Measurements from ENCODE around the gene ASAH2.

Gene ASAH2

DNA sequence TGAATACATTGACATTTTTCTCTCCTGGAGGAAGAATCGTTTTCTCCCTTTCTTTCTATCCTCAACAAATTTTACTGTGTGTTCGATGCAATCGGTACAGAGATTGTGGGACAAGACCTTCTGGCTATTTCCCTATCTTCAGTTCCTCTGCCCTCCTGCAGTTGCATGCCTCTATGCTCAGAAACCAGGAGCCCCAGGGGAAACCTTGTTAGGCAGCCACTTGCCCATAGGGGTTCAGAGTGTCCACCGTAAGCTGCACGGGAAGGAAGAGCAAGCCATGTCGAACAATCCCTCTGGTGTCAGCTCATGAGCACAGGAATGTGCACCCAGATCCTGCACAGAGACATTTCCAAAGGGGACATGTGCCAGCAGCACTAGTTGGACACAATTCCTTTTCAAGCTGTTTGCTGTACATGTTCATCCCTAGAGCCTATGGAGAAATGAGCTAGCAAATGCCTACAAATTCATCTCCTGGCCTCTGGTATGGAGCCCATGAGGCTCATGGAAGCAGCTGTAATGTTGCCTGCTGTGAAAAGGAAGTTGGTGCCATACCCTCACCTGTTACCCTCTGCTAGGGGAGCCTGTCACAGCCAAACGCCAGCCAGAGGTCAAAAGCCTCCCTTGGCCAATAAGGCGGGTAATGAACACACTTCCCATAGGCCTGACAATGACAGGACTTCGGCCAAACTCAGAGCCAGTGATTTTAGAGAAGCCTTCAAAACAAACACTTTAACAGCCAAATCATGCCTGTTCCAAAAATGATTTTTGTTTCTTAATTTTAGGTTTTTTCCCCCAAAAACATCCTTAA is 35.9 kb upstream of the ASAH2 start:
- TF ChIP-seq, protein P1, sequence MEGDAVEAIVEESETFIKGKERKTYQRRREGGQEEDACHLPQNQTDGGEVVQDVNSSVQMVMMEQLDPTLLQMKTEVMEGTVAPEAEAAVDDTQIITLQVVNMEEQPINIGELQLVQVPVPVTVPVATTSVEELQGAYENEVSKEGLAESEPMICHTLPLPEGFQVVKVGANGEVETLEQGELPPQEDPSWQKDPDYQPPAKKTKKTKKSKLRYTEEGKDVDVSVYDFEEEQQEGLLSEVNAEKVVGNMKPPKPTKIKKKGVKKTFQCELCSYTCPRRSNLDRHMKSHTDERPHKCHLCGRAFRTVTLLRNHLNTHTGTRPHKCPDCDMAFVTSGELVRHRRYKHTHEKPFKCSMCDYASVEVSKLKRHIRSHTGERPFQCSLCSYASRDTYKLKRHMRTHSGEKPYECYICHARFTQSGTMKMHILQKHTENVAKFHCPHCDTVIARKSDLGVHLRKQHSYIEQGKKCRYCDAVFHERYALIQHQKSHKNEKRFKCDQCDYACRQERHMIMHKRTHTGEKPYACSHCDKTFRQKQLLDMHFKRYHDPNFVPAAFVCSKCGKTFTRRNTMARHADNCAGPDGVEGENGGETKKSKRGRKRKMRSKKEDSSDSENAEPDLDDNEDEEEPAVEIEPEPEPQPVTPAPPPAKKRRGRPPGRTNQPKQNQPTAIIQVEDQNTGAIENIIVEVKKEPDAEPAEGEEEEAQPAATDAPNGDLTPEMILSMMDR (conservative IDR thresholded peaks at IDR 0.05): no peak
- H3K27ac ChIP-seq: no peak overlapping the region

DNA sequence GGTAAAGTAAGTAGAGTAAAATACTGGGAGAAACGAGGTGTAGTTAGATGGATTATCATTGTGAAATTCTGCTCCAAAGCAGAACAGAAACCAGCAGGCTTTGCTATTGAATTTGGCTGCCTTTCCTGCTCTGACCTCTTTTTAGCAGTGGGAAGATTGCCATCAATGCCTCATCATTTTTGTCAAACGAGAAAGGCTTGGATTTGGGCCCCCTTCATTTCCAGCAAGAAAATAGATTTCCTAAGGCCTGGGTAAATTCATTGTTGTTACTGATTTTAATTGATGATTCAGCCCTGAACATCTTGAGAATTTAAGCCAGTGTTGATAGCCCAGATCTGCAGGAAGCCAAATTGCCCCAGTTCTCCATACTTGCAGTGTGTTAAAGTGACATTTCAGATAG is 35.2 kb upstream of the ASAH2 start:
- TF ChIP-seq, protein P1 (conservative IDR thresholded peaks at IDR 0.05): no peak
- no peak overlapping the region for H3K27ac ChIP-seq

DNA sequence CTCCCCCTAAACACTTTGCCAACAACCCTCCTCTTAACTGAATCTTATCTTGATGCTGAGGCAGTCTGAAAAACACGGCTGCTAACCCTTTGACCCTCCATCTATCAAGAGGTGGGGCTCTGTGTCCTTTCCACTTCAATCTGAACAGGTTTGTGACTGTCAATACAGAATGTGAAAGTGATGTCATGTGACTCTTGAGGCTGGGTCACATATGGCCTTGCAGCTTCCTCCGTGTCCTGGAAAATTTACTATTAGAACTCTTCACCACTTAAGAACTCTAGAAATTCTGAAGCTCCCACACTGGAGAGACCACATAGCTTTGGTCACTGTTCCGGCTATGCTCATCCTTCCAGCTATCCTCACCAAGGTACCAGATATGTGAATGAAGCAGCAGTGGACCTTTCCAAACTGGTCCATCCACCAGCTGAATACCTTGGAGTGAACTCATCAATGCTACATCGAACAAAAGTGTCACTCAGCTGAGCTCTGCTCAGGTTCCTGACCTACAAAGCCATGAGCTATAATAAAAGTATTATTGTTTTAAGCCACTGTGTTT is 30.7 kb upstream of the ASAH2 start:
- TF ChIP-seq, protein P1 (conservative IDR thresholded peaks at IDR 0.05): no peak

DNA sequence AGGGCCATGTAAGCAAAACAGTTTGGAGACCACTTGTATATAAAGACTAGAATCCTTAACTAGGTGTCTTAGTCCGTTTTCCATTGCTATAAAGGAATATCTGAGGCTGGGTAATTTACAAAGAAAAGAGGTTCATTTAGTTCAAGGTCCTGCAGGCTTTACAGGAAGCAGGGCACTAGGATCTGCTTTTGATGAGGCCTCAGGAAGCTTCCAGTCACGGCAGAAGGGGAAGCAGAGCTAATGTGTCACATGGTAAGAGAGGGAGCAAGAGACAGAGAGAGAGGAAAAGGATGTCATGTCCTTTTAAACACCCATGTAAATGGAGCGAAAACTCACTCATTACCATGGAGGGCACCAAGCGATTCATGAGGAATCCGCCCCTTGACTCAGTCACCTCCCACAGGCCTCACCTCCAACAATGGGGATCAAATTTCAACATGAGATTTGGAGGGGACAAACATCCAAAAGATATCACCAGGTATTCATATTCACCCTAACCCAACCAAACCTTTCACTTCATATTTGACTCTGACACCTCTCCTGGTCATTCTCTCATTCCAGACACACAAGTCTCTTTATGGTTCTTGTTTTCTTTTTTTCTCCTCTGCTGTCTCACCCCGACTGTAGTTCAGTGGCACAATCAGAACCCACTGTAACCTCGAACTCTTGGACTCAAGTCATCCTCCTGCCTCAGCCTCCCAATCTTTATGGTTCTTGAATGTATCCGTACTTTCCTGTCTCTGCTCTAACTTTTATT is 30.1 kb upstream of the ASAH2 start:
- TF ChIP-seq, protein P1 (conservative IDR thresholded peaks at IDR 0.05): no peak
- no peak overlapping the region for H3K27ac ChIP-seq

More for the DNA sequence above, 30.7 kb upstream of the ASAH2 start:
- no peak overlapping the region for H3K27ac ChIP-seq

DNA sequence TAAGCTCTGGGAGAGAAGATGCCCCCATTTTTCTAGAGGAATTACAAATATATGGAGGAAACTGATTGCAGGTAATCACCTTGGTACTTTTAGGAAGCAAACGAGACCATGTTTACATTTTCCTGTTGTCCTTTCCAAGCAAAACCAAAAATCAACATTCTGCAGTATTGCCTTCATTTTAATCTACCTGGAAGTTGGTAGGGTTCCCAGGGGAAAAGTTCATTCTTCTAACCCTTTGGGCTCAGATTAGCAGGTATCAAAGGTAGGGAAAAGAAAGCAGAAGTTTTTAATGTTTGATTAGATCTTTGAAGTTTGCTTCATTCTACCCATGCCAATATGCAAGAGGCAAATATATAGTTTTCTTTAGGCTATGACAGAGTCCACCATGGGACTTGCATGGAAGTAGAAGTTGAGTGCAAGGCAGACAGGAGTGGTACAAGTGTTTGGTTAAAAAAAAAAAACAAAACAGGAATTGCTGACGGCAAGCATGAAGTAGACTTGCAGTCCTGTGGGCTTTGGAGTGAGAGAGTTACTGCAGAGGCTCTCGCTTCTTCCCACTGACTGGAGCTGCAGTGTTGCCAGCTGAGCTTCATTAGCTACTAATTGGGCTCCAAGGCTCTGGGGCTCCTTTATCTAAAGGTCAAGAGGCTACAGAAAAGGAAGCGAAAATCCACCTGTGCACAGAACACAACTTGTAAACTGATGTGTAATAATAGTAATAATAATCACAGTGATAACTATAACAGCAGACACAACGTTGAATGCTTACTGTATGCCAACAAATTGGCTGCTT is 28.9 kb upstream of the ASAH2 start:
- H3K27ac ChIP-seq: no peak overlapping the region
- TF ChIP-seq, protein P1 (conservative IDR thresholded peaks at IDR 0.05): no peak

DNA sequence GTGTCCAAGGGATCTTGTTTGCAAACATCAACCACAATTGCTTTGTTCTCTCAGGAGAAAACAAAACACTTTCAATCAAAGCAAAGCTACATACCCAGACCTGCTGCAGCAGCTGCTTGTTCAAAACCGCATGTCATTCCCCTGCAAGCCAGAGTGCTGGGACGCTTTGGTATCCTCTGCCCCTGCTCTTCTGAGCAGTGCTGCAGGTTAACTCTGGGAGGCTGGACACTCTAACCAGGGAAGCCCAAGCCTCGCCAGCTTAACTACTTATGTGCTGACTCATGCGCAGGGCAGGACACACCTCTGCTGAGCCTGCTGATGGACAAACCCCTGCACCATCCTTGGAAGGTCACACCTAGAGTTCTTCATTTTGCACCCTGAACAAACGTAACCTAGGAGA is 28.2 kb upstream of the ASAH2 start:
- TF ChIP-seq, protein P1 (conservative IDR thresholded peaks at IDR 0.05): no peak

More for the DNA sequence above, 28.2 kb upstream of the ASAH2 start:
- no peak overlapping the region for H3K27ac ChIP-seq

Data from VCaP (cell line).